ENCODE data around the gene CAPZB.

The CAPZB gene

DNA sequence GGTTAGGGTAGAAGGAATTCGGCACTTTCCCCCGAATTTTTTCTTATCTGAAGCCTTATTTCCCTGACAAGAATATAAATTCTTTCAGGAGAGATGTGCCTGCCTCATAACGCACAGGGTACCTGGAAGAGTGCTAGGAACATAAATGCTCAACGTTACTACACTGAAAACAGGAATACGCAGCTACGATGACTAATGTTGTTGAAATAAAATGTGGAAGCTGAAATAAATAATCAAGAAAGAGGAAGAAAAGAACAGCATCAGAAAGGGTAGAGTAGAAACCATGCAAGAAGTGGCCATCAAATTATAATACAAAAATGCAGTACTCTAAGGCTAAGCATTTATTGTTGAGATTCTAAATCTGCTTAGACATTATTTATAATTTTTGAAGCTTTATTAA, 139.3 kb downstream of the CAPZB start:
- no peak for DNase-seq (ENCODE audit: low read depth)

DNA sequence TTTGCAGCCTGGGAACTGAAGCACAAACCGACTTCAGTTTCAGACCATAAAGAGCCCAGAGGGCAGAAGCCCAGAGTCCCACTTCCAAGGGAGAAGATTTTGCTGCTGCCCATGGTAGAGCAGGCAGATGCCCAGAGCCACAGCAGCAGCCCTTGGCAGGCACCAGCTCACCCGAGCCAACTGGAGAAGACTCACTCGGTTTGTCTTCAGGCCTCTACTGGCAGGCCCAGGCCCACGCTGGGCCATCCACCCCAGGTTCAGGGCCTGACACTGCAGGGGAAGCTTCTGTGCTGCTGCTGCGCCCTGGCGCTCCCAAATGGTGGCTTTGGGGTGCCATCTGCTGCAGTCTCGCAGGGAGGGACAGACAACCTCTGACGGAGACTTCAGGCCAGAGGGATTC, 139.9 kb downstream of the CAPZB start:
- no peak for DNase-seq (ENCODE audit: low read depth)

DNA sequence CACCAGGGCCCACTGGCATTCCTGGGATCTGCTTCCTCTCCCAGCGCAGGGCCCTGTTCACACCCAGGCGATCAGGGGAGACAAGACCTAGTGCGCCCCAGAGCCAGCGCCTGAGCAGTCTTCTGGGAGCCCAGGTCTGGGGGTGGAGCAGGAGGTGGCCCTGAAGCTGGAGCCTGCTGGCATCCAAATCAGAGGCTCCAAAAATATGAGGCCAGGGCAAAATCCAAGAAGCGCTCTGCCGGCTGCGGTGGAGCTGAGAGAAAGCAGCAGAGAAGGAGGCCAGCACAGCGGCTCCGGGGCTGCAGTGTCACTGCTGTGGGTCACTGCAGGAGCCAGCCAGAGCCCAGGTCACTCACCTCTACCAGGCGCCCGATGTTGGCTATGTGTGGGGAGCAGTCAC, 140.5 kb downstream of the CAPZB start:
- DNase-seq (ENCODE audit: low read depth): no peak

DNA sequence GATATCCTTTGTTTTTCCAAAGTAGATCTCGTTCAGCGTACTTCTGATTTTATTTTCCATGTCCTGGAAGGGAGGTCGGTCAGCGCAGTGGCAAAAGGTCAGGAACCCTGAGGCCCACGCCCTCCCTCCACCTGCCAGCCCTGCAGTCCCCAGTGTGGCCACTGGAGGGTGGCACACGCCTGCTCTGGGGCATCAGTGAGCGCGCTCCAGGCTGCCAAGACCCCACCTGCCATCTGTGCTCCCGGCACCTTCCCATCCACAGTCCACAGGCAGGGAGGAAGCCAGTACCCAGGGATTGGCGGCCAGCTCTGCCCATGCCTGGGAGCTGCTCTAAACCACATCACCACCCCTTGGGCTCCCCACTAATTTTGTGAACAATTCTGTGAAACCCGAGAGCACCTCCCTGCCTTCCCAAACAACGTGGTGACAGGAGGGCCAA, 140.9 kb downstream of the CAPZB start:
- peak; percentile 30 for DNase-seq (ENCODE audit: low read depth)

DNA sequence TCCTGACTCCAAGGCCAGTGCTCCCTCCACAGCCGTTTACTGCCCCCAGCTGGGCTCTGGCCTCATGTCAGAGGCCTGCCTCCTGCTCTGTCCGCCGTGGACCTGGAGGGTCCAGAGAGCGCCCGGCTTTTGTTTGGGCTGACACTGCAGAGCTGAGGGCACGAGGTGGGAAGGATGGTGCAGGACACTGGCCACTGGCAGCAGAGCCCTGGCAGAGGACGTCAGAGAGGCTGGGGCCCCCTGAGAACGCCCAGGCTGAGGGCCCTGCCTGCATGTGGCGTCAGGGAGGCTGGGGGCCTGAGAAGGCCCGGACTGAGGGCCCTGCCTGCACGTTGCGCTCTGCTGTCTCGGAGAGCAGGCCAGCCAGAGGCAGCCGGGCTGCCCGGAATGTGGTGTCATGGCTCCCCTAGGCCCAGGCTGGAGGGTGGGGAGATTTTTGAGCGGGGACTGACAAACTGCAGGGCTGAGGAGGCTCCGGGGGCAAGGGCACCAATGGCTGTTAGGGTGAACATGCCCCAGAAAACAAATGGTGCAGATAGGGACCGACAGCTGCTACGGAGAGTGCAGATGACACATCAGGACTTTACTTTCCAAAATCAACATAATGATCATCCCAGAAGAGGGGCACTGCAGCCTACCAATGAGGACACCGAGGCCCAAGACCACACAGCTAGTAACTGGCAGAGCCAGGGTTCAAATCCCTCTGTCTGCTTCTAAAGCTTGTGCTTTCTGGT, 141.6 kb downstream of the CAPZB start:
- no peak for DNase-seq (ENCODE audit: low read depth)

DNA sequence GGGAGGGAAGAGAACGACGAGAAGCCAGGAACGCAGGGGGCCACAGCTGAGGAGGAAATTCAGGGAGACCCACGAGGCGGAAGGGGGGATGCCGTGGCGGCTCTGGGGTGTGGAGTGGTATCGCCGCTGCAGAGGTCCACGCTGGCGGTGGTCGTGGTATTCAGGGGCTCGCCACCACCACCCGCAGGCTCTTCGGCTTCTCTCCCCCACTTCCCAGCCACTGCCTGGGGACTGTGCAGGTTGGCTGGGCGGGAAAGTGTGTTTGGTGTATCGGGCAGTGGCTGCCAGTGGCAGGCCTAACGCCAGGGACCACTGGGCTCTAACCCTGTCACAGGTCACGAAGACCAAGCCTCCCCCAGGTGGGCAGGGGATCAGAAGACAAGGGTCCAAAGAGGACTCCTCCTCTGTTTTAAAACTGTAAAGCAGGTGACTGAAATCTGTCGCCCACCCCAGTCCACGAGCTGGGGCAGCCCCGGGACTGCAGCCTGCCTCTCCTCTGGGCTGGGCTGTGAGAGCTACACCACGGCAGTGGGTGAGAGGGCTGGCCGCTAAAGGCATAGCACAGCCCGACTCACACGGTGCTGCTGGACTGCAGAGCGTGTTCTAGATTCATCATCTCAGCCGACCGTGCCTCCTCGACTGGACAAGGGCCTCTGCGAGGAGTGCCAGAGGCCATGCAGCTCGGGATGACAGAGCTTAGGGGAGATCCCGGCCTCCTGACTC, 142.3 kb downstream of the CAPZB start:
- no peak for DNase-seq (ENCODE audit: low read depth)

DNA sequence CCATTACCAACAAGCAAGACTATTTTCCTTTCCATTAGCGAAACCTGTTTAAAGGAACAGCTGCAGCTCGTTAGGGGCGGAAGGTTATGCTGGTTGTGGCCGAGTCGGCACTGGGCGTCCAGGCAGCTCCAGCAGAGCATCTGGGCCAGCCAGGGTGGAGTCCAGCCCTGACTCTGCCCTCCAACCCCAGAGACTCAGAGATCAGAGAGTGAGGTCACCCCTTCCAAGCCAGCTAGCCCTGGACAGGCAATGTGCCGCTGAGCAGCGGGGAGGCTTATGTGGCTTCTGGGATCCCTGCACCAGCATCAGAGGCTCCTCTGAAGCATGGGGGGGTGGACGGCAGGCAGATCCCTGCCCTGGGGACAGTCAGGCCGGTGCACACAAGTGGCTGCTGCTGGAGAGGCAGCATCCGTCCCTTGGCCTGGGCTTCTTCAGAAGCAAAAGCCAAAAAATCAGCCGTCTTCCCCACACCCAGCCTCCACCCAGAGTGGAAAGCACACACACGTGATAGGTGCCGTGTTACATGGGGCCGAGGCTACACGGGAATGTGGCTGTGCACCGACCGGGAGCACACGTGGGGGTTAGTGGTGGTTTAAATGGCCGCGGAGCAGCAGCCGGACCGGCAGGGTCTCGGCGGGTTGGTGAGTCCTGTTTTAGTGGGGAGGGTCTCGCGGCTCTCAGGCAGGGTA, 143.1 kb downstream of the CAPZB start:
- DNase-seq (ENCODE audit: low read depth): no peak

DNA sequence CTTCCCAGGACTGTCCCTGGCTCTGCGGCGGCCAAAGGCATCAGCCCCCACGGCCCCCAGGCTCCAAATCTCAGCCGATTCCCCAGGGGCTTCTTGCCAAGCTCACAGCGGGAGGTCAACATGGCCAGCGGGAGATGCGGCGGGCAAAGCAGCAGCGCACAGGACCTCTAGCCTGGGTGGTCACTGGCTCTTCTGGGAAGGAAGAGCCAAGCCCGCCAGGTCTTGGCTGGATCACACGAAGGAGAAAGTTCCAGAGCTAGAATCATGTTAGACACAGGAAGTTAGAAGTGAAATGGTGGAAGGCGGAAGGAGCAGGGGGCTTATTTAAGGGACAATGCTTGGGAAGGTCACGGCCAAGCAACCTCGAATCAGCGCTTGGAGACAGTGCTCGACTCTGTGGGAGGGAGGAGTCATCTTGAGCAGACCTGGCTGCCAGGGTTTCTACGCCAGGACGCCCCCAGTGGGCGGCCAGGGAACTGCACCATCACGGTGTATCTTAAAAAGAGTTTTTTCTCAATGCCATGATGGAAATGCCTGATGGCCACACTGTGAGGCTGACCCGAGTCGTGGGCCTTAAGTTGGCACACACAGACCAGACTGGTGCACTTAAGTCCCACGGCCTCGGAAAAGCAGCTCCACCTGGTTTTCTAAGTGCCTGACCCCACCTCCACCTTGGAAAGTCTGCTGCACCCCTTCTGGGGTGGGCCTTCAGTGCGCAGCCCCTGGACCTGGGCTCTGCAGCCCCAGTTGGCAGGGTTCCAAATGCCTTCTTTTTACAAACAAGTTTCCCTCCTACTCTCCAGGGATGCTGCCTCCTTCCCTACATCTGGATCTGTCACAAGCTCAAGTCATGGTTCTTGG, 143.9 kb downstream of the CAPZB start:
- DNase-seq (ENCODE audit: low read depth): peak; percentile 72

DNA sequence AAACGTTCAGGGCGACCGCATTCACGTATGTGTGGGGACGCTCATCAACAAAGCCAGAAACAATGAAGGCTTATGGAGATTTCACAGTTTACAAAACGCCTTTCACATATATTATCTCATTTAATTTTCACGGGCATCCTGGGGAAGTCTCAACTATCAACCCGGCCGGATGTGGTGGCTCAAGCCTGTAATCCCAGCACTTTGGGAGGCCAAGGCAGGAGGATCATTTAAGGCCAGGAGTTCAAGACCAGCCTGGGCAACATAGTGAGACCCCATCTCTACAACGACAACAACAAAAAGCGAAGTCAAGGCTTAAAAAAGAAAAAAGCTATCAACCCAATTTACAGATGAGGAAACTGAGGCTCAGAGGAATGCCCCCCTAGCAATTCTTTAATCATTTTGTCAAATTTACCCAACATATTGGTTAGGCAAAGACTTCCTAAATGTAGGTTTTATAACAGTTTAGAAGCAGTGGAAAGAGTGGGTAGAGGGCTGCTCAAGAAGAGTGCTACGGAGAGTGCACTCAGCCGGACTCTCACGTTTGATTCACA, 144.9 kb downstream of the CAPZB start:
- no peak for DNase-seq (ENCODE audit: low read depth)

DNA sequence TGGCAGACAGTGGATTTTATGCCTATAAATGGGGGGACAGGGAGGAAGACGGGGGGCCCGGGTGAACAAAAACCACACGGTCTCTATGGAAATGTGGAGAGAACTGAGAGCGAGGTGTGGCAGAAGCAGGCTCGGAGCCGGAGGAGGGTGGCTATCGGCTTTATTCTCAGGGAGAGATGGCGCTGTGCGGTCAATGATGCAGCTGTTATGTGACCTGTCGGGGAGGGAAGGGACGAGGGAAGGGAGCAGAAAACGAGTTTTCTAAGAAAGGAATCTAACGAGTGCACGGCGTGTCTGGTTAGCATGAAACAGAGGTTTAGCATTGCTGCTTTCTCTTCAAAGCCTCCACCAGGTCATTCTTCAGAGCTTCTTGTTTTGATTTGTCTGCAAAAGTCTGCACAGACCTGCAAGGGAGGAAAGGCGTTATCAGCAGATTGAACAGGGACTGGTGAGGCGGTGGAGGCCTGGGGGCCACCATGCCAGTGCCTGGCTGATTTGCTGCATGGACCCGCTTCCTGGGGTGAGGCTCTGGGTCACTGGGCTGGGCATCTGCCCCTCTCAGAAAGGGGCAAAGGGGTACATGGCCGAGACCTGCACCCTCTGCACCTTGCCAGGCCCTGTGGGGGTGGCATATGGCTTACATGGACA, 146.0 kb downstream of the CAPZB start:
- no peak for DNase-seq (ENCODE audit: low read depth)

DNA sequence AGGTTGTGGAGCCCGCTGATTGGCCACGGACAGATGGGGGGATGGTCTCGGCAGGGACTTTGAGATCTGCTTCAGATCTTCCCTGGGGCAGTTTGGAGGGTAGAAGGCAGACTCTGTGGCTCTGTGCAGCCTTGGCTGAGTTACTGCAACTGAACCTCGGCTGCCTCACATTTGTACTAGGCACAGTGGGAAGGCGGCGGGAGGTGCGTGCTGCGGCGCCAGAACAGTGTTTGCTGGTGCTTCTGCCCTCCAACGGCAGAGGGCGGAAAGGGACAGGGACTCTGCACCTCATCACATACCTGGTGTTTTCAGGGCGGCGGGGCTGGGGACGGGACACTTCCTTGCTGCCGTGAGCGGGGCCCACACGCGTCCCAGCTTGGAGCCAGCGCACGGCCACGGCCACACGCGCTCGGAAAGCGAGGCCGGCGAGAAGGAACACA, 147.0 kb downstream of the CAPZB start:
- DNase-seq (ENCODE audit: low read depth): no peak

DNA sequence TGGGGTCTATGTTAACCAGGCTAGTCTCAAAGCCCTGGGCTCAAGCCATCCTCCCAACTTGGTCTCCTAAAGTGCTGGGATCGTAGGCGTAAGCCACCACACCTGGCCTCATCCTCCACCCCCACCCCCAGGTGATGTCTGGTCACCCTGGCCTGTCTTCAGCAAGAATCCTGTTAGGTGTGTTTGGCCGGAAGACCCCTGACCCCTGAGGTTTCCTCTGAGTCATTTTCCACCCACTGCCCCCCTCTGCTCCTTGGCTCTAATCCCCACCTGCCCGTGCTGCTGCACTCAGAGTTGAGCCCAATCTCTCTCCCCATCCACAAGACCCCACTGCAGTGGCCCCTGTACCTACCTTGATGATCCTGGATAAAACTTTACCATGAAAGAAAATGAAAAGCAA, 148.1 kb downstream of the CAPZB start:
- DNase-seq (ENCODE audit: low read depth): no peak

DNA sequence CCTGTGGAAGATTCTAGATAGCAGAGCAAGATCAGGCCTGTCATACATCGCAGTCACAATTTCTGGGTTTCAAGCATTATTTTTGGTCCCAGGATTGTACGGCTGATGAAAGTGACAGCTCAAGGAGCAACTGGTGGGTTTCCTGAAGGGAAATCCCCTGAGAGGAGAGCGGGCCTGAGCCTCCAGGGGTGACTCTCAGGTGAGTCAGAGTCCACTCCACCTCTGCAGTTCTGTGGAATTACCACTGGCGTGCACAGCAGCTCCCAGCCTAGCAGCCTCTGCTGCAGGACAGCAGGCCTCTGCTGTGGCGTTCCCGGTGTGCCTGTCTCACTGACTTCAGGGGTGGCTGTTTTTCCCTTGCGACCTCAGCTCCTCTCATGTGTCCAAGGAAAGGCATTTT, 148.8 kb downstream of the CAPZB start:
- no peak for DNase-seq (ENCODE audit: low read depth)

DNA sequence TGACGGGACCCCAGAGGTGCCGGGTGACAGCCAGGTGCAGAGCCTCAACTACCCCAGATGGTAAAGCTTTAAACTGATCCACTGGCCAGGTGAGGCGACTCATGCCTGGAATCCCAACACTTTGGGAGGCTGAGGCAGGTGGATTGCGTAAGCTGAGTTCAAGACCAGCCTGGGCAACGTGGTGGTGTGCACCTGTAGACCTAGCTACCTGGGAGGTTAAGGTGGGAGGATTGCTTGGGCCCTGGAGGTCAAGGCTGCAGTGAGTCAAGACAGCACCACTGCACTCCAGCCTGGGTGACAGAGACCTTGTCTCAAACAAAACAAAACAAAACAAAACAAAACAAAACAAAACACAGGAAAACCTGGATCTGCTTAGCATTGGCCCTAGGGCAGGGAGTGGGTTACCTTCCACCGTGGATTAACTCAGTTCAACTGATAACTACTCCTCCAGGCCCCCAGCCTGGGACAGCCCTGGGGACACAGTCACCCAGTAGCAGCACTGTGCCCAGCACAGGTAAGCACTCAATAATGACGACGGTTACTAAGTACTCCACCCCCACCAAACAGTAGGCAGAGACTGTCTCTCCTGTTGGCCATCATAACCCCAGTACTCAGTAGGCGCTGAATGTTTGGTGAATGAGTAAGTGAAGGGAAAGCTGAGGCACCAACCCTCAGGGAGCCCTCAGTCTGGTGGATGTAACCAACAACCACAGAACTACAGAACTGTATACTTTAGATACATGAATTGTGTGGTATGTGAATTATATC, 151.6 kb downstream of the CAPZB start:
- no peak for DNase-seq (ENCODE audit: low read depth)

DNA sequence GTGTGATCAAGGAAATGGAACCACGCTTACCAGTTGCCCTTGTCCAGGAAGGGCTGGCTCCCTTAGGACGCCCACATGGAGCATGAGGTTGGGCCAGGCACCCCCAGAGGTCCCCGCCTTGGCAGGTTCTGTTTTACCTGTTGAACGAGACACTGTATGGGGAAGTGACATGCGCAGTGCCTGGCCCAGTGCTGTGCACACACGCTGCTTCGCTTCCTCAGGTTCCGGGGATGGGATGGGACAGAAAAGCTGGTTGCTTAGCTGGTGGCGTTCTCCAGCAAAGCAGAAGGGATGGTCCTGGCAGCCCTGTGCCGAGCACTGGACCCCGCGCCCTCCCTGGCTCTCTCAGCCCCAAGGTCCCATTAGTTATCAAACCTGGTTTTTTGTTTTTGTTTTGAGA, 152.5 kb downstream of the CAPZB start:
- DNase-seq (ENCODE audit: low read depth): no peak

DNA sequence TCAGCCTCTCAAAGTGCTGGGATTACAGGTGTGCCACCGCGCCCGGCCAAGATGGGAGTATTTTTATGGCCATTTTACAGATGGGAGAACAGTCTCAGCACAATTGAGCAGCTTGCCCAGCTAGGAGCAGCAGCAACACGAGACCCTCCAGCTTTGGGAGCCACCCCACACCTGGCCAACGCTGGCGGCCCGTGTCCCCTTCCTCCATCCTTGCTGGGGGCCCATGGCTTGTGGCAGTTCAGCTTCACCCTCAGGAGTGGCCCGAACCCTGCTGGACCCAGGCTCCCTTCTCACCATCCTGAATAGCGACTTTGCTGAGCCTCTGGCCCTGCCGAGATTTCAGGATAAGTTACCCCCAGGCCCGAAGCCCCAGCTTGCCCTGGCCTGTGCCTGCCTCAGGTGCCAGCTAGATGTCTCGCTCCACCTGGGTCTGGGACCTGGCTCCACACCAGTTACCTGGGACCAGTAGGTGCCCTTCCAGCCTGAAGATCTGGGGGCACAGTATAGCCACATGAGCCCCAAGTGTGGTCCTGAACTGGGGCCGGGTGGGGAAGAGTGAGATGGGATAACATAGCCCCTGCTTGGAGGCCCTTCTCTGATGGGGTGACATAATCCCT, 154.0 kb downstream of the CAPZB start:
- DNase-seq (ENCODE audit: low read depth): no peak

DNA sequence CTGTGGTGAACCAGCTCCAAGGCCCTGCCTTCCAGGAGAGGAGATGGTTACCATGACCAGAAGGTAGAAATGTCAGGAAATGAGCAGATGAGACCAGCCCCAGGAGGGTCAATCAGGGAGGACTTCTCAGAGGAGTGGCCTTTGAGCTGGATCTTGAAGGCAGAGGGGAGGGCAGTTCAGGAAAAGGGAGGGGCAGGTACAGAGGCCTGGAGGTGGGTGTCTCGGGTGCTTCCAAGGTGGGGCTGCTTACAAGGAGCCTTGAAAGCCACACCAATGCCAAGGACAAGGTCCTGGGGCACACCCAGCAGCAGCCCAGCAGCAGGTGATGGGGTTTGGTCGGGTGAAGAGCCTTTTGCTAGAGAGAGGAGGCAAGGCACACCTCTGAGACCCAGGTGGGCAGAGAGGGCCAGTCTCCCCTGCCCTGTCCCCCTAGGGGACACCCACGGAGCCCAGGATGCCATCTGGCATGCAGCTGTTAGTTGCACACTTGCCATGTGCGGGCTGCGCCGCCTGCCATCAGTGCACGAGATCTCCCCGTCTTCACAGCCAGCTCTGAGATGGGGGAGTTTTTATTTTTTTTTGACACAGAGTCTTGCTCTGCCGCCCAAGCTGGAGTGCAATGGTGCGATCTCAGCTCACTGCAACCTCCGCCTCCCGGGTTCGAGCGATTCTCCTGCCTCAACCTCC, 154.7 kb downstream of the CAPZB start:
- no peak for DNase-seq (ENCODE audit: low read depth)

DNA sequence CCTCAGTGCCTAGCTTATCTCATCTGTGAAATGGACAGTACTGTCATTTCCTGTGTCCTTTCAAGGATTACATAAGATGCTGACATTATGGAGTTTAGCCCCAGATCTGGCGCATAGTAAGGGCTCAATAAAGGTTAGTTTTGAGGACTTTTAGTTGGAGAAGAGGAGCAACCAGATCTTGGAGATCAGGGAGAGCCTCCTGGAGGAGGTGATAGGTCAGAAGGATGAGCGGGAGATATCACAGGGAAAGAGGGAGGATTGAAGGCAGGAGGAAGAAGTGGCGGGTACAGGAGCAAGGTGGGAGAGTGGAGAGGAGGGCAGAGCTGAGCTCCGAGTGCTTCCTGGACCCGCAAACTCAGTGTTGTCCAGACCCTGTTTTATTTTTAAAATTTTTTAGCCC, 155.7 kb downstream of the CAPZB start:
- DNase-seq (ENCODE audit: low read depth): no peak

DNA sequence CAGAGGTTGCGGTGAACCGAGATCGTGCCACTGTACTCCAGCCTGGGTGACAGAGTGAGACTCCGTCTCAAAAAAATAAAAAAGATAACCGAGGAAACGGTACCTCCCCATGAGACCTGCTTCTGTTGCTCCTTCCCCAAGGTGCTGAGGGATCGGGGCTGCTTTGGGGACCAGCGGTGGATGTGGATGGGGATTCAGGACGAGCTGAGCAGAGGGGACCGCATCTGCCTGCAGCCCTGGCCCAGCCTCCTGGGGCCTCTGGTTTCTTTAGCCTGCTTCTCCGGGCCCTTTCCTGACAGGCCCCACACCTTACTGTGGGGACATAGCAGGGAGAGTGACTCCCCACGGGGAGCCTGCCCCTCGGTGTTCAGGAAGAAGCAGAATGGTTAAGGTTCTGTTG, 156.2 kb downstream of the CAPZB start:
- no peak for DNase-seq (ENCODE audit: low read depth)

DNA sequence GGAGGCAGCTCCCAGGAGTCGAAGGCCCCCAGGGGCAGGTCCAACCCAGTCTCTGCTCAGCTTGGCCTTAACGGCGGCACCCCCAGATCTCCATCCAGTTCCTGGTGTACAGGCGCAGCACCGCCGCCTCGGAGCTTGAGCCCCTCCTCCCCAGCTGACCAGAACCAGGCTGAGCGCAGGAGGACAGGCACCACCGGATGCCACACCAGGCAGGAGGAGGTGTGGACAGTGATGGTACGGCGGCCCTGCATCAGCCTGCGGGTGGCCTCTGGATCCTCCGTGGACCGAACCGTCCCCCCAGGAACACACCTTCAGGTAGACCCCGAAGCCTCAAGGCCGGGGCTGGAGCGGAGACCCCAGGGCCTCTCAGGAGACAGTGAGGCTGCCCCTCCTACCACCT, 156.9 kb downstream of the CAPZB start:
- DNase-seq (ENCODE audit: low read depth): no peak

Data from activated T-cell treated with anti-CD3 and anti-CD28 coated beads for 1 hour (primary cell).